HG03460 (cell line): ENCODE results near the gene CNTNAP5.
"Not testable (repeated sequence)": the region's sequence is repeated elsewhere in the genome, so short reads cannot be mapped to it uniquely, and the experiment has no call there.

Experiments used
- ATAC-seq: cut with Tn5 transposase; IDR thresholded peaks from one replicate; pipeline ENCODE4 v1.9.1; 2021; ENCODE audit not compliant: unreplicated experiment

The CNTNAP5 gene

DNA sequence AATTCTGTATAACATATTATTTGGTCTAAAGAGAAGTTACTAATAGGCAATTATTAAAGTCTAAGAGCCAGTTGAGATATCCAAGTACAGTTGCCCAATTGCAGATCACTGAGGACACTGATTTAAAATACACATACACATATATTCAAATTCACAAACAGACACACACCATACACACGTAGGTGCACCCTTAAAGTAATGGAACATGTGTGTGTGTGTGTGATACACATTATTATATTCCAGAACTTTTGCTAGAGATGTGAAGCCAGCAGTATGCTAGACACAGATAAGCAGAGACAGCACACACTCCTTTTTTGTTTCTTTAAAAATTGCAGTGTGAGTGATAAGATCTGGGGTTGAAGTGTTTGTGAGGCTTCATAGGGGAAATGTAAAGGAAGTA, 292.5 kb downstream of the CNTNAP5 start:
- ATAC-seq: no peak

DNA sequence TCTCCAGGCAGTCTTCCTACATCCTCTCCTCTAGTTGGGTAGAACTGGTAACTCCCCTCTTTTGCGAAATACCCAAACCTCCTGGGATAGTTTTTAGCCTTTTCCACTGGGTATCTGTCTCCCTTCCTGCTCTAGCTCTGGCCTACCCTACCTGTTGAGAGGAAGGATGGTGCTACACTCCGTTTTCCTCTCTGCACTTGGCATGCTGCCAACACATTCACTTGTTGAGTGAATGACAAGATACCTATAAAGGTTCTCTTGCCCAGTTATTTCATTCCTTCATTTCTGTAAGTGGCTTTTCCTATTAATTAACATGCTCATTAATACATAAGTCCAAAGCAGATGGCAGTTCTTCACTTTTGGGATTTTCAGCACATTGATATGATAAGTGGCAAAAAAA, 293.8 kb downstream of the CNTNAP5 start:
- no peak for ATAC-seq

DNA sequence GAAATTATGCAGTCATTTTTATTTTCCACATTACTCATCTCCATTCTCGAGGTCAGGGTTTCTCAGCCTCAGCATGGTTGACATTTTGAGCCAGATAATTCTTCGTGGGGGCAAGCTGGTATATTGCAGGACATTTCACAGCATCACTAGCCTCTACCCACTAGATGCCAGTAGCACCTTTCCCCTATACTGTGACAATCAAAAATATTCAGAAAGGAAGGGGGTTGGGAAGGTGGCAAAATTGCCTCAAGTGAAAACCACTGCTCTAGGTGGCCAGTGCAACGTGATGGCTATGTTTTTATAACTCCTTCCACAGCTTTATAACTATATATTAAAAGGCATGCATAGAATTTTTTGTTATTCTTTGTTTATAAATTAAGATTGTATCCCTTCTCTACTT, 294.5 kb downstream of the CNTNAP5 start:
- ATAC-seq: no peak

DNA sequence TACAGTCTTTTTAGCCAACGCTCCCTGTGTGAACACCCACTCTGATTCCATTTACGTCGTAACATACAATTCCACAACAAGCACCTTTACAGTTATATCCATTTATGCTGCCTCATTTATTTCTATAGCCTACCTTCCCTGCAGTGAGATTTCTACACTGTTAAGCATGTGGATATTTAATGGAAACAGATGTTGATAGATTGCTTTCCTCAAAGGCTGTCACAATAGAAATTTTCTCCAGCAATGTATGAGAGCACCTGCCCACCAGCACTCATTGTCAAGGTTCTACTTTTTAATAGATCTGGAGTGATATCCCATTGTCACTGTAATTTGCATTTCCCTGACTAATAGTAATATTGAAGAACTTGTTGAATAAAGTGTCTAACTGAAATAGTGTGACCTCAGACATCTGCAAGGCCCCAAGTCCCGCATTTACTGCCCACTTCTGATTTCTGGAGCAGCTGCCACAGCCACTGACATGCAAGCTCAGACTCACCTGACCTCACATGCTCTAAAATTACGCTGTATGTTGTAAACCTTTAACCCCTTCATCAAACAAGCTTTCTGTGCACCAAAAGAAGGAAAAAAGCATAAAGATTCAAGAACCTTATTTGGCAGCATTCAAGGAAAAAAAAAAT, 295.1 kb downstream of the CNTNAP5 start:
- ATAC-seq: no peak

DNA sequence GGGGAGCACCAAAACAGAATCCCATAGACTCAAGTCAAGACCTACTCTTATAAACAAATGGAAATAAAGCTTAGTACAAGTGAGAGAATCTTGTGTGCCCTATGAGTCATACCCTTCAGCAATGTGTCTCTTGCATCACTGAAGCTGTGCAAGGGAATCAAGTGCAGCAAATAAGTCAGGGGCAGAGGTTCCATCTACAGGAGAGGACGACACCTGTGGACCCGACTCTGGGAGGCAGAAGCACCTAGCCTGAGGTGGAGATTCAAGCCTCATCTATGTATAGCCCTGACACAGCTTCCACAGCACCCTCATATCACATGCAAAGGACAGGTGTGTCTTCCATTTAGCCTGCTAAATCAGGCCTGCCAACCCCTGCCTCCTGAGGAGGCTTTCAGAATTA, 298.2 kb downstream of the CNTNAP5 start:
- no peak for ATAC-seq

DNA sequence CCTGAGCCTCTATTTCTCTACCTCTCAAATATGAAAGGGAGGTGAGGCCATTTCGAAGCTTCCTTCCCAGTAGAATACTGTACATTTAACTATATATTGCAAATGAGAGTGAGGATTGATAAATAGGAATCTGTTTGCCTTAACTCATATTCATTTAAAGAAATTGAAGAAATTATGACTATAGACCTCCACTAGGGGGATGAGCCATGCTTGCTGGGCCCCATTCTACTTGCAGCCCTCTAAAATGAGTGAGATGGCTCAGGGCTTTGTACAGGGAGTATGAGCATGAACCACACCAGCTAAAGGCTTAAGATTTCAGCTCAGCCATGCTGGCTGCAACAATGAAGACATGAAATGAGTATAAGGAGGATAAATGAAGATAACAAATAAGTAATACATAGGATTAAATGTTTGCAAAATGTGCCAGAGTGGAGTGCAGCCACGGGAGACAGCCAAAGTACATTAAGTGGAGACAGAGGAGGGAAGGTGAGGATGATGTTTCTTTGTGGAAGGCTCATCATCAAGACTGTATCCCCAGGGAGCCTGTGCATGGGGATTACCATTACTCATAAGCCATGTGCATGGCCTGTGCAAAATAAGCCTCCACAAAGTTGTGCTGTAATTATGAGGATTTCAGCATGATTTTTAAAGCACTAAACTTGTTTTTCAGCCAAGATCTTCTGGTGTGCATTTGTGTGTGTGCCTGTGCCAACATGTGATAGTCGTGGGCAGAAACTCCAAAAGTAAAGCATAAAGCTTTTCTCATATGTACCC, 300.8 kb downstream of the CNTNAP5 start:
- no peak for ATAC-seq

DNA sequence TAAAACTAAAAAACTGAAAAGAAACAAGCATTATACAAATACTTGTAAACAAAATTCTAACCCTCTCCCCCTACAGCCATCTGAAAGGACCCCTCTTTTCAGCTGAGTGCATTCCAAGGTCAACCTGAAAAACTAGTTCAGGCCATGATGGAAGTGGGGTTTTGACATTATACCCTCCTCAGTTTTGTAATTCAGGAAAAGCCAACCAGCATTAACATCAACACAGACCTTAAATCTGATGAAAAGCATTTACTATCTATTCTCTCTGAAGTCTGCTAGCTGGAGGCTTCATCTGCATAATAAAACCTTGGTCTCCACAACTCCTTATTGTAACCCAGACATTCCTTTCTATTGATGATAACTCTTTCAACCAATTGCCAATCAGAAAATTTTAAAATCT, 302.2 kb downstream of the CNTNAP5 start:
- ATAC-seq: no peak

DNA sequence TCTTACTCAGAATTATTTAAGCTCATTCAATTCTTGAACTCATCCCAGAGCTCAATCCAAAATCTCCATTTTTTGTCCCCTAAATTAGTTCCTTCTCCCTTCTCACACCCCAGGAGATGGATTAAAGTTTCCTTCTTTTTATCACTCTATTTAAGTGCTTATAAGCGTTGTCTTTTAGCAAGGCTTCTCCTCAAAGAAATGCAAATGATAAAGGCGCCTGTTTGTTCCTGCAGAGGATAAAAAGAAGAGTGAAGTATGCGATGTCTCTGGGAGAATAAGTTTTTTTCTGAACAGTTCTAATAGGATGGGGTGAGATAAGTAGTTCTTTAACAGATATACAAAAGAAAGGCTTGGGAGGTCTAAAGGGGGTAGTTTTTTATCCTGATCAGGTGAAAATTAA, 303.3 kb downstream of the CNTNAP5 start:
- no peak for ATAC-seq

DNA sequence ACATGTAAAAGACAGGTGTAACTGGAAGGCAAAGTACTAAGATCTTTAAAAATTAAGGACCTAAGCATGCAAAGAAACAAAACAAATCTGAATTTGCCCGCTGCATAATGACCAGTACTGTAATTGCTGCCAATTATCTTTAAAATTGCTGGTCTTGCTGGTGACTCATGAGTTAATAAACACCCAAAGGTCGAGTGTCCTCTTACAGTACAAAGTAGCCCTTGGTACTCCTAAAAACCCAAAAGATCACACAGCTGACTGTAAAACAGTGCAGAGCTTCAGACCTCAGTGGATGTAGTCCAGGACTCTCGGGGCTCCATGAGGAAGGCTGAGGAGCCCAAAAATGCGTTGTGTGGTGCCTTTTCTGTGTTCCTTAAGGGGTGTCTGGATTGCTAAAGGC, 308.7 kb downstream of the CNTNAP5 start:
- ATAC-seq: no peak

DNA sequence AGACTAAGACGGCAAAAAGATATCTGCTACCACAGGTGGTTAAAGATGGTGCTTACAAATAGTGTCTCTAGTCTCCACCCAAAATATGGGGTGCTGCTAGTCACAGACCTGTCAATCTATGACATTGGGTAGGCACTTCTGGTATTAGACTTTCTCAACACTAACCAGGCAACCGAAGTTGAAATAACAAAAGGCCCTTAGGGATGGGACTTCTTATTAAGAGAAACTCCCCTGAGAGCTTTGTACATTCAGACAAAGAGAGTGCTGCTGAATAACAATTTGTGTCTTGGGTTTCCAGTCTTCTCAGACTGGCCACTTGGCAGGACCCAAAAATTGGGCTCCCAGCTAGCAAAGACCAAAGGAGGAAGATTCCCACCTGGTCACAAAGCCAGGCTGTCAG, 310.0 kb downstream of the CNTNAP5 start:
- no peak for ATAC-seq

DNA sequence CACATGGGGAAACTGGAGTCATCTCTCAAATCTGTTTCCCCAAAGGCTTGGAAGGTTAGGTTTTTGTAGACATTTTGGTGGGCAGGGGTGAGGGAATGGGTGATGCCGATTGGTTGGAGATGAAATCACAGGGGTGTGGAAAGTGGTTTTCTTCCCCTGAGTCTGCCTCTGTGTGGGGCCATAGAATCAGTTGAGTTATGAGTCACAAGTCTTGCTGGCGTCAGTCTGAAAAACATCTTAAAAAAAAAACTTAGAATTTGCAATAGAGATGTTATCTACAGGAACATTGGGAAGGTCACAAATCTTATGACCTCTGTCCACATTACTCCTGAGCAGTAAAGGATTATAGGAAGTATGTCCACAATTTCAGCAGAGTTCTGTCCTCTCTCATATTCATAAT, 314.6 kb downstream of the CNTNAP5 start:
- ATAC-seq: no peak

DNA sequence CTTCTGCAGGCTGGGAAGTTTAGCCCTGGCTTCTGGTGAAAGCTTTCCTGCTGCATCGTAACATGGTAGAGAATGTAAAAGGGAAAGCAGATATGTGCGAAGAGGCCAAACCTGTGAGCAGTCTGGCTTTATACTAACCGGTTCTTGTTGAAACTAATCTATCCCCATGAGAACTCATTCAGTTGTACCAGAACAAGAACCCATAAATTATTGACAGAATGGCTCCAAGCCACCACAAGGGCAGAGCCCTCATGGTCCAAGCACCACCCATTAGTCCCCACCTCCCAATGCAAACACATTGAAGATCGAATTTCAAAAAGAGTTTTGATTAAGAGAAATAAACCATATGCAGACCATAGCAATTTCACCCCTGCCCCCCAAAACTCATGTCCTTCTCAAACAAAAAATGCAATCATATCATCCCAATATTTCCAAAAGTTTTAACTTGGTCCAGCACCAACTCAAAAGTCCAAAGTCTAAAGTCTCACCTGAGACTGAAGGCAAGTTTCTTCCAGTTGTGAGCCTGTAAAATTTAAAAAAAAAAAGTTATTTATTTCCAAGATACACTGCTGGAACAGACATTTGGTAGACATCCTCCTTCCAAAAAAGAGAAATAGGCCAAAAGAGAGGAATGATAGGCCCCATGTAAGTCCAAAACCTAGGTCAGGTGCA, 318.9 kb downstream of the CNTNAP5 start:
- ATAC-seq: no peak

DNA sequence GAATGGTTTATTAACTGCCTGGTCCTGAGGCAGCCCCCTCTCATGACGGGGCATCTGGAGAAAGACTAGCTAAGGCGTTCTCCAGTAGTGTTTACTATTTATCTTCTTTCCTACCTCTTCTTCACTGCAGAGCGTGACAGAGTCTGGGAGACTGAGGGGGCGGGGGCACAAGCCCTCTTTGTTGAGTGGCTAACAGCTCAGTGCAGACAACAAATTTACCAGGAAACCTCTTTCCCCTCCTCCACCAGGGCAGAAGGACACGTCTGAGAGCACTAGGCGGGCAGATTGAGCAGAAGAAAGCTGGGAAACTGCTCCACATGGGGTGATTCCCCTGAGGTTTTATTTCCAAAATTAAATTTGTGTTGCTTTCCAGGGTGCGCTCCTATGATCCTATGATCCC, 322.1 kb downstream of the CNTNAP5 start:
- ATAC-seq: no peak

DNA sequence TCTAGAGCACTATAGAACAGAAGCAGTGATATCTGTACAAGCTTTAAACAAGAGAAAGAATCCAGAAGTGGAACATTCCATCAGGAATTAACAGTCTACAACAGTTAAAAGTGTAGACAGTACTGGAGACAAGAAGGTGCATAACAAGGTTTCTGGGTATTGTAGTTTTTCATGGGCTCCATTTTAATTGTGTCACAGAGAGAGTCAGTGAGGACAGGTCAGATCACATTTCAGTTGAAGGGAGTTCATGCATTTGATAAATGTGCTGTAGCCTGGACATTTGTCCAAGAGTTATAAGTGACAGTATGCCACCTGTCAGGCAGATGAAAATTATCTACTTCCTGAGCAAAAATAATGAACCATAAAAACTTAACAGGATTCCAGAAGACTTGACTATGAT, 328.6 kb downstream of the CNTNAP5 start:
- no peak for ATAC-seq

DNA sequence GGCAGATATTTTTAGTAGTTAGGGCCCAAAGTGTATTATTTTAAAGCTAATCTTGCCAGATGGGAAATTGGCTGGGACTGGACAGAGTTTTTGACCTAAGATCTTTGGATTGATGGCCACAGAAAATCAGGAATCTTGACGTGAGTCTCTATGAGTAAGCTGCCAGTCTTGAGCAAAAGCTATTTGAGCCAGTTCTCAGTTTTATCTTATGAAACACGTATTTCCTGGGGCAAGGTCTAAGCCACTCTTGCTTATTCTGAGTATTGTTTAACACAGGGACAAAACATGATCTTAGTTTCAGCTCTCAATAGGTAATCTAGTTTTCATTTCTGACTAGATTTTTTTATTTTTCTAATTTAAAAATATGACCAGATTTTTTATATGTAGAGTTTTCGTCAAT, 329.4 kb downstream of the CNTNAP5 start:
- ATAC-seq: no peak

DNA sequence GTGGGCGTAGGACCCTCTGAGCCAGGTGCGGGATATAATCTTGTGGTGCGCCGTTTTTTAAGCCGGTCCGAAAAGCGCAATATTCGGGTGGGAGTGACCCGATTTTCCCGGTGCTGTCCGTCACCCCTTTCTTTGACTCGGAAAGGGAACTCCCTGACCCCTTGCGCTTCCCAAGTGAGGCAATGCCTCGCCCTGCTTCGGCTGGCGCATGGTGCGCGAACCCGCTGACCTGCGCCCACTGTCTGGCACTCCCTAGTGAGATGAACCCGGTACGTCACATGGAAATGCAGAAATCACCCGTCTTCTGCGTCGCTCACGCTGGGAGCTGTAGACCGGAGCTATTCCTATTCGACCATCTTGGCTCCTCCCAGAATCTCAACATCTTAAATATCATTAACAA, 336.9 kb downstream of the CNTNAP5 start:
- ATAC-seq: not testable (repeated sequence)

DNA sequence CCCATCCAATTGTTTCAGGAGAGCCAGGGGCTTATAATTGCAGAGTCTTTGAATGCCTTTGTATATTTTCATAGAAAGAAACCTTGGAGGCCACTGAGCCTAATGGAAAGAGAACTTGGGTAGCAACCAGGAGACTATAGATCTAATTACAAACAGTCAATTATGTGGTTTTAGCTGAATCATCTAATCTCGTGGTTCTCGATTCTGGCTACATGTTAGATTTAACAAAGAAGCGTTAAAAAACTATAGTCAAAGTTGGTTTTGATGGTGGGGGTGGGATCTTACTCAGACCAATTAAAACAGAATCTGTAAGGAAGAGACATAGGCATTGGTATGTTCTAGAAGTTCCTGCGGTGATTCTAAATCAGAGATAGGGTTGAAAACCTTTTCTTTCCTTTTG, 344.1 kb downstream of the CNTNAP5 start:
- ATAC-seq: no peak

DNA sequence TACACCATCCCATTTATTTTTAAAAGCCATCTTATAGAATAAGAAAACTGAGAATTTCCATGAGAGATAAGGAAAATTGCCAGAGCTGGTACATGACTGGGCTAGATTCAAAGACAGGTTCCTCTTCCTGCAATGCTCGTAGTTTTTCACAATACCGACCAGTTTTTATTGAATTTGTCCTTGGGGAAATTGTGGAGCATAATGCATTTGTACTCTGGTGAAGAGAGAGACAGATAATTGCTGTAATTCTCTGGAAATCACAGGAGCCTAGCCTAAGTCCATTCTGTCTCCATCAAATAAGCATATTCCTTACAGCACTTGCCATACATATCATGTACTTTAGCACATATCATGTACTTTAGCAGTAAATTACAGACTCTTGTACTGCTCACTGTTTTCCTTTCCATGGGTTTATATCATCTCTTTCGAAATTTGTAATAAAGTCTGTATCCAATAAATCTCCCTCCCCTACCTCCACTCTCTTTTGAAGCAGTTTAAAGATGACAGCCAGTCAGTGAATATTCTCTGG, 355.2 kb downstream of the CNTNAP5 start:
- ATAC-seq: no peak

DNA sequence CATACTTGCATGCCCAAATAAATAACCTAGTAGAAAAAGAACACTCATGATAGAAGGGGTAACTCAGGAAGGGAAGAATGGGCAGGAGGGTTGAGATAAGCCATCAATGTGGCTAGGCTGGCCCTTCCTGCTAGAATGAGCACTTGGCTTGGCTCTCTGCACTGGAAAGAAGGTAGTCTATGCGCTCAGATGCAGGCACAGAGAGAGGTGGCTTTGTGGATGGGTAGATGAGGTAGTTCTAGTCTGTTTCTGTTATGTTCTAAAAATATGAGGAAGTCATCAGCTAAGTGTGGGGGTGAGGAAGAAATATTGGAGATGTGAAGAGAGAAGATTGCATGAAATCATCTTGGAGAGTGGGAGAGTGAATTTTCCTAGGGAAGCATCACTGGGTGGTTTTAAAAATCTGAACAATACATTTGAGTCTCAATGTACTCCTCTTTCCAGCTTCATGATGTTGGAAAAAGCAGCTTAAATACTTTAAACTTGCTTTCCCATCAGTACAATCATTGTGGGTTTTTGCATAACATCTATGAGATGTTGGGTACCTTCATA, 357.1 kb downstream of the CNTNAP5 start:
- no peak for ATAC-seq

DNA sequence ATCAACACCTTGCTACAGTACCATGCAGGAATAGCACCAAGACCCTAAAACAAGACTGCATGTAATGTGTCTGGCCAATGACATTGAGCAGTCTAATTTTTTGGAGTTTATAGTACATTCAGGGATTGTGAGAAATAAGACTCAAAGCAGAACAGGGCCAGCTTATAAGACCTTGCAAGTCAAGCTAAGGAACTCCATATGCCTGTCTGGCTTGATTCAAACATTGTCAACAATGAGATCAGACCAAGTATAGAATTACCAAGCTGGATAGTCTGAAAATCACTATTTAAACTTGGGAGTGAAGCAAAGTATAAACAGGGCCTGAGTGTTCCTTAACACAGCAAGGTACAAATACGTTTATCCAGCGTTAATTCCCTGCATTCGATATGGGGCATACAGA, 370.9 kb downstream of the CNTNAP5 start:
- ATAC-seq: no peak

DNA sequence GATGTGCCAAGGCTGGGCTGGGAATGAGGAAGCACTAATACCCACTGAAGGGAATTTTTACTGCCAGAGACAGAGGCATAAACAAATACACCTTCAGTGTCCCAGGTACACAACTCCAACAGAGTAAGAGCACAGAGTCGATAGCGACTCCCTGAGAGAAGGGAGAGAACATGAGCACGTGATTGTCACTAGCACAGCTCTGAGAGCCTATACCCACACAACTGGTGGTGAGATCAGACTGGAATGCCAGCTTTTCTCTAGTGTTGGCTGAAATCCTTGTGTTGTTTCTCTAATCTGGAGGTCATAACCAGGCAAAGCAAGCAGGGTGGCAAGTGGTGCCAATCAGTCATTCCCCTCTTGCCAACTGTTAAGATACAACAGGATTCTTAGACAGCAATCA, 377.2 kb downstream of the CNTNAP5 start:
- ATAC-seq: no peak
